ENCODE data around the gene CD72. TPM values are rescaled to one million over a fixed set of nuclear protein-coding genes. Genes with fewer than 3 reads are reported as not detected.

The CD72 gene
- total RNA-seq, 4 donors from 2014 or later: 1.2 to 5.6 (median 2.0) TPM

DNA sequence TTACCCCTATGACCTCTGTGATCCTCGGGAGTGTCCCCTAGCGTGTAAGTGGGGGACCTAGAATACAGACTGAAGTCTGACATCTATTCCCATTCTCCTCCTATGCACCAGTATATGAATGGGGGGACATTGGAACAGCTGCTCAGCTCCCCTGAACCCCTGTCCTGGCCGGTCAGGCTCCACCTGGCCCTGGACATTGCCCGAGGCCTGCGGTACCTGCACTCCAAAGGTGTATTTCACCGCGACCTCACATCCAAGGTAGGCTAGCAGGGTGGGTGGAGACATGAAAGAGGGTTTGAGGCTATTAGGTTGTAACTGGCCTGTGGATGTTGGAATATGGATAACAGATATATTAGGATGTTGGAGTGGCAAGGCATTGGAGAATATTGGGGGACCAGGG, 11.5 kb downstream of the CD72 start:
- DNase-seq (ENCODE audit: low spot score in 2 of 2): no peak
- H3K4me3 ChIP-seq (ENCODE audit: low read depth, poor library complexity, severe bottlenecking): no peak overlapping the region
- WGBS, 2 donors: 89% methylated on average over 7 of the region's 7 CpGs
- TF ChIP-seq POLR2A (IDR thresholded peaks at IDR 0.05): no peak
- TF ChIP-seq, protein P1, sequence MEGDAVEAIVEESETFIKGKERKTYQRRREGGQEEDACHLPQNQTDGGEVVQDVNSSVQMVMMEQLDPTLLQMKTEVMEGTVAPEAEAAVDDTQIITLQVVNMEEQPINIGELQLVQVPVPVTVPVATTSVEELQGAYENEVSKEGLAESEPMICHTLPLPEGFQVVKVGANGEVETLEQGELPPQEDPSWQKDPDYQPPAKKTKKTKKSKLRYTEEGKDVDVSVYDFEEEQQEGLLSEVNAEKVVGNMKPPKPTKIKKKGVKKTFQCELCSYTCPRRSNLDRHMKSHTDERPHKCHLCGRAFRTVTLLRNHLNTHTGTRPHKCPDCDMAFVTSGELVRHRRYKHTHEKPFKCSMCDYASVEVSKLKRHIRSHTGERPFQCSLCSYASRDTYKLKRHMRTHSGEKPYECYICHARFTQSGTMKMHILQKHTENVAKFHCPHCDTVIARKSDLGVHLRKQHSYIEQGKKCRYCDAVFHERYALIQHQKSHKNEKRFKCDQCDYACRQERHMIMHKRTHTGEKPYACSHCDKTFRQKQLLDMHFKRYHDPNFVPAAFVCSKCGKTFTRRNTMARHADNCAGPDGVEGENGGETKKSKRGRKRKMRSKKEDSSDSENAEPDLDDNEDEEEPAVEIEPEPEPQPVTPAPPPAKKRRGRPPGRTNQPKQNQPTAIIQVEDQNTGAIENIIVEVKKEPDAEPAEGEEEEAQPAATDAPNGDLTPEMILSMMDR (IDR thresholded peaks at IDR 0.05): no peak
- intact Hi-C loops (cut with DNase I; ENCODE audit: low total_unique reads): no loop called here

DNA sequence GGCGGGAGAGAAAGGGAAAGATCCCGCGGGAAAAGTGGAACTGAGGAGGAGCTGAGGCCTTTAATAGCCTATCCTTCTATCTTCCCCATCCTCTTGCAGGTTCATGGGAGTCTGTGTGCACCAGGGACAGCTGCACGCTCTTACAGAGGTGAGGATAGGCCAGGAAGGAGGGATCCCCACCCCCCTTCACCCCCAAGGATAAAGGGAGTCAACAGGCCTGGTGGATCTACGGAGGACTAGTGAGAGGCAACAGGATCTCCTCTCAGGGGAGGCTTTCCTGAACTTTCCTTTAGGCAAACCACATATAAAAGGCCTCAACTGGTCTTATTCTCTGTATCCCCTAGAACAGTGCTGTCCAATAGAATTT, 12.1 kb downstream of the CD72 start:
- WGBS, 2 donors: 4 to 7% methylated on average over 5 of the region's 5 CpGs
- no peak for DNase-seq (ENCODE audit: low spot score in 2 of 2)
- intact Hi-C loops (cut with DNase I; ENCODE audit: low total_unique reads): no loop called here
- no peak overlapping the region for H3K4me3 ChIP-seq (ENCODE audit: low read depth, poor library complexity, severe bottlenecking)
- TF ChIP-seq POLR2A (IDR thresholded peaks at IDR 0.05): no peak
- TF ChIP-seq, protein P1 (IDR thresholded peaks at IDR 0.05): no peak

- DNase-seq (ENCODE audit: low spot score in 2 of 2): peak in 1 of 2 donors; percentile 92
- intact Hi-C loops (cut with DNase I; ENCODE audit: low total_unique reads): no loop called here
- no peak for TF ChIP-seq POLR2A (IDR thresholded peaks at IDR 0.05)
- TF ChIP-seq, protein P1 (IDR thresholded peaks at IDR 0.05): no peak
- 0 to 1% methylated on average over 25 to 32 of the region's 76 CpGs for WGBS, 2 donors
- peak overlapping the region; percentile 56 for H3K4me3 ChIP-seq (ENCODE audit: low read depth, poor library complexity, severe bottlenecking)
Measured at GRCh38 chr9:35605351-35606137, 12.7 kb downstream of the CD72 start.

- intact Hi-C loops (cut with DNase I; ENCODE audit: low total_unique reads): no loop called here
- peak within 1 kb of the TSS; percentile 56 for H3K4me3 ChIP-seq (ENCODE audit: low read depth, poor library complexity, severe bottlenecking)
- 0% methylated on average over 27 to 50 of the region's 55 CpGs for WGBS, 2 donors
- DNase-seq (ENCODE audit: low spot score in 2 of 2): peak; percentile 58 to 94
- TF ChIP-seq, protein P1 (IDR thresholded peaks at IDR 0.05): no peak
- TF ChIP-seq POLR2A (IDR thresholded peaks at IDR 0.05): no peak
Measured at GRCh38 chr9:35604578-35605350, 13.4 kb downstream of the CD72 start, which contains the start of gene TESK1. Gene TESK1, plus strand, starts transcription at chr9:35605262. Its CDS starts 358 bp downstream, at chr9:35605620.

- intact Hi-C loops (cut with DNase I; ENCODE audit: low total_unique reads): no loop called here
- H3K4me3 ChIP-seq (ENCODE audit: low read depth, poor library complexity, severe bottlenecking): peak overlapping the region; percentile 37
- WGBS, 2 donors: 0 to 1% methylated on average over 32 to 38 of the region's 41 CpGs
- TF ChIP-seq, protein P1 (IDR thresholded peaks at IDR 0.05): peak in 1 of 3 donors; percentile 95
- TF ChIP-seq POLR2A (IDR thresholded peaks at IDR 0.05): no peak
- peak; percentile 99 to 100 for DNase-seq (ENCODE audit: low spot score in 2 of 2)
Measured at GRCh38 chr9:35603986-35604577, 14.1 kb downstream of the CD72 start.

Data from lower leg skin (tissue), 4 donors.